ENCODE measurements around the gene SLC25A51. TPM values are rescaled to one million over a fixed set of nuclear protein-coding genes. Genes with fewer than 3 reads are reported as not detected.

SLC25A51 gene
- total RNA-seq, 1 donor, result 82.8 TPM

DNA sequence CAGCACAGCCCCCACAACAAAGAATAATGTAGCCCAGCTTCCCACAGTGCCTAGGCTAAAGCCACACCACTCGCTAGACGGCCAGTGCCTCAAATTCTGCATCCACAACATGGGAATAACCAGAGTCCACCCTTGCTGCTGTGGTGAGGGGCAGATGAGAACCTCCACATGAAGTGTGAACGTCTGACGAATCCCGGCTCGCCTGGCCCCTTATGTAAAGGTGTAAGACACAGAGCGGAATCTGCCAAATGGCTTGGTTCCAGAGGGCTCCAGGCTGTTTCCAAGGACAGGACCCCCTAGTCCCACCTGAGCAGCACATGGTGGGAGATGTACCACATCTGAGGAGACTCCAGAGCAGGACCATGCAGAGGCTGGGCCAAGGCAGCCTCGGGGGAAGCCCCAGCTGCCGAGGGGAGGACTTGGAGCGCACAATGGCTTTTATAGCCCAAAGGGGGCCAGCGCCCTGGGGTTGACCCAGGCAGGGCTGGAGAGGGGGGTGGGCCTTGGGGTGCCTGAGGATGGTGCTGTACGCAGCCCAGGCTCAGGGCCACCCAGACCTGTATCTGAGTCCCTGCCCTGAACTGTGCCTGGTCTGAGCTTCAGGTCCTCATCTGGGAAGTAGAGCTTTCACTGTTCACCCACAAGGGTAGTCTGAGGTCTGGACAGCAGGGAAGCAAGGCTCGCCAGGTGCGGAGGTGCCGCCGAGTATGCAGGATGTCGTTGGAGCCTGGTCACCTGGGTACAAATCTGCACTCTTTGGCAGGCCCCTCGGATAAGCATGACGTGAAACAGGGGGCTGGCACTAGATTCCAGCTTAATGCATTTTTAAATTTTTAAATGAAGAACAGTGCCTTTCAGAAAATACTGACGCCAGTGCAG lies 24.9 kb upstream of the SLC25A51 start:
- no peak for DNase-seq (ENCODE audit: low read depth)
- TF ChIP-seq, protein P1, sequence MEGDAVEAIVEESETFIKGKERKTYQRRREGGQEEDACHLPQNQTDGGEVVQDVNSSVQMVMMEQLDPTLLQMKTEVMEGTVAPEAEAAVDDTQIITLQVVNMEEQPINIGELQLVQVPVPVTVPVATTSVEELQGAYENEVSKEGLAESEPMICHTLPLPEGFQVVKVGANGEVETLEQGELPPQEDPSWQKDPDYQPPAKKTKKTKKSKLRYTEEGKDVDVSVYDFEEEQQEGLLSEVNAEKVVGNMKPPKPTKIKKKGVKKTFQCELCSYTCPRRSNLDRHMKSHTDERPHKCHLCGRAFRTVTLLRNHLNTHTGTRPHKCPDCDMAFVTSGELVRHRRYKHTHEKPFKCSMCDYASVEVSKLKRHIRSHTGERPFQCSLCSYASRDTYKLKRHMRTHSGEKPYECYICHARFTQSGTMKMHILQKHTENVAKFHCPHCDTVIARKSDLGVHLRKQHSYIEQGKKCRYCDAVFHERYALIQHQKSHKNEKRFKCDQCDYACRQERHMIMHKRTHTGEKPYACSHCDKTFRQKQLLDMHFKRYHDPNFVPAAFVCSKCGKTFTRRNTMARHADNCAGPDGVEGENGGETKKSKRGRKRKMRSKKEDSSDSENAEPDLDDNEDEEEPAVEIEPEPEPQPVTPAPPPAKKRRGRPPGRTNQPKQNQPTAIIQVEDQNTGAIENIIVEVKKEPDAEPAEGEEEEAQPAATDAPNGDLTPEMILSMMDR (IDR thresholded peaks at IDR 0.05; ENCODE audit: insufficient read depth, low read length), result no peak
- no peak overlapping the region for H3K4me3 ChIP-seq (ENCODE audit: low read depth, low read length)

DNA sequence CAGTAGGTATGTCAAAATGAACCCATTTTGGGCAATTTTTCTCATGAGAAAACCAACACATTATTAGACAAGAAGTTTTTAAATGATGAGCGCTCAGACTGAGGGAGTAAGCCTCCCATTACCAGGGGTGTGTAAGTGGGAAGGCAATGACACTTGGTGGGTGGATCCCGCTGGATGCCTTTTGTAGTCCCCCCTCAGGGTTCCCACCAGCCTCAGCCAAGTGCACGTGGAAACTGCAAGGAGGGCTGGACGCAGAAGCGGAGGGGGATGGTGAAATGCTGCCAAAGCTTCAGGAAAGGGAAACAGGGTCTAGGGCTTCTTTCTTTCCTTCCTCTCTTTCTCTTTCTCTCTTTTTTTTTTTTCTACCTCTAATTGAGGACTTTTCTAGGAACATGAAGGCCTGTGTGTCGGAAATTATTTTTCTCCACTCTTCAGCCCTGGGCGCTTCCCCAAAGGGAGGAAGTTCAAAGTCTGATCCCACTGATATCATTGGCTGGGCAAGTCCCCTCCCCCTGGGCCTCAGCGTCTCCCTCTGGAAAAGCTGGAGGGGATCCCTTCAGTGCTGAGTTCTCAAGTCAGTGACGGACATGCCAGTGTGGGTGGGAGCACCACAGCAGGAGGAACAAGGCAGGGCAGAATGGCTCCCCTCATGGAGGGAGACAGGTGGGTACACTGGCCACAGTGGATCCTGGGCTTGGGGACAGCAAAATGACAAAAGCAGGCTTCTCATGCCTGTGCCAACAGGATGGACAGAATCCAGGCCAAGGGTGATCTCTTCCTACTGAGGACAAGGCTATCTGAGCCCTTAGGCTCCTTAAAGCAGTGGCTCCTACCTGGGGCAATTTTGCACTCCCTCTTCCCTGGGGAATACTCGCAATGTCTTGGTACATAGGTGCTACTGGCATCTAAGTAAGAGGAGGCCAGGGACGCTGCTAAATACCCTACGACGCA lies 23.9 kb upstream of the SLC25A51 start:
- no peak for DNase-seq (ENCODE audit: low read depth)
- TF ChIP-seq, protein P1 (IDR thresholded peaks at IDR 0.05; ENCODE audit: insufficient read depth, low read length), result no peak
- no peak overlapping the region for H3K4me3 ChIP-seq (ENCODE audit: low read depth, low read length)

DNA sequence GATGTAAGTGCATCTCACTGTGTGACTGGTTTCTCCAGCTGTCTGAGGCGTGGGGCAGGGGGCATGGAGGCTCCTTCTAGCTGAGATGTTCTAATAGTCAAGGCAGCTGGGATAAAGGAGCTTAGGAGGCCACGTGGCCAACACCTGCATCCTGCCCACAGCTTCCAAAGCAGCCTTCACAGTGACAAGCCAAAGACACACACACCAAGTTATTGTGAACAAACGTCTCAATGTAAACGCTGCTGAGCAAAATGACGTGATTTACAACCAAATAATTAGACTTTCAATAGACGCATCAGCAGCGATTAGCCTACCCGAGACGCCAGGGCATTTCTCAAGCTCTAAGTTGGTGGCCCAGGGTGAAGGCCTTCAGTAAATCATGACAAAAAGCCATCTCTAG lies 23.2 kb upstream of the SLC25A51 start:
- DNase-seq (ENCODE audit: low read depth), result no peak
- TF ChIP-seq, protein P1 (IDR thresholded peaks at IDR 0.05; ENCODE audit: insufficient read depth, low read length), result no peak
- H3K4me3 ChIP-seq (ENCODE audit: low read depth, low read length), result no peak overlapping the region

DNA sequence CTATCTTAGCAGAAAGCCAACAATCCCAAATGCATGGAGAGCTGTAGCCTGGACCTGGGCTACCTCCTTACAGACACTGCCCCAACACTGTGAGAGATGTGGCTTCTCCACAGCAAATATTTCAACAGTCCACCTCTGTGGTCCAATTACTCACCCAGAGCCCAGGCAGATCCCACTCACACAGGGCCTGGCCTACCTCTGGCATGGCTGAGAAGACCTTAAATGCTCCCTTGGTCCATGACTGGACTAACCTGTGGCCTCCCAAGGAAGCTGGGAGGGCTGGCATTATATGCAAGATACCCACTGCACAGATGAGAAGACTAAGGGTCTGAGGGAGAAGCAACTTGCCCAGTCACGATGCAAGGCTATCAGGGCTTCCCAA lies 22.8 kb upstream of the SLC25A51 start:
- H3K4me3 ChIP-seq (ENCODE audit: low read depth, low read length), result no peak overlapping the region
- TF ChIP-seq, protein P1 (IDR thresholded peaks at IDR 0.05; ENCODE audit: insufficient read depth, low read length), result no peak
- no peak for DNase-seq (ENCODE audit: low read depth)

DNA sequence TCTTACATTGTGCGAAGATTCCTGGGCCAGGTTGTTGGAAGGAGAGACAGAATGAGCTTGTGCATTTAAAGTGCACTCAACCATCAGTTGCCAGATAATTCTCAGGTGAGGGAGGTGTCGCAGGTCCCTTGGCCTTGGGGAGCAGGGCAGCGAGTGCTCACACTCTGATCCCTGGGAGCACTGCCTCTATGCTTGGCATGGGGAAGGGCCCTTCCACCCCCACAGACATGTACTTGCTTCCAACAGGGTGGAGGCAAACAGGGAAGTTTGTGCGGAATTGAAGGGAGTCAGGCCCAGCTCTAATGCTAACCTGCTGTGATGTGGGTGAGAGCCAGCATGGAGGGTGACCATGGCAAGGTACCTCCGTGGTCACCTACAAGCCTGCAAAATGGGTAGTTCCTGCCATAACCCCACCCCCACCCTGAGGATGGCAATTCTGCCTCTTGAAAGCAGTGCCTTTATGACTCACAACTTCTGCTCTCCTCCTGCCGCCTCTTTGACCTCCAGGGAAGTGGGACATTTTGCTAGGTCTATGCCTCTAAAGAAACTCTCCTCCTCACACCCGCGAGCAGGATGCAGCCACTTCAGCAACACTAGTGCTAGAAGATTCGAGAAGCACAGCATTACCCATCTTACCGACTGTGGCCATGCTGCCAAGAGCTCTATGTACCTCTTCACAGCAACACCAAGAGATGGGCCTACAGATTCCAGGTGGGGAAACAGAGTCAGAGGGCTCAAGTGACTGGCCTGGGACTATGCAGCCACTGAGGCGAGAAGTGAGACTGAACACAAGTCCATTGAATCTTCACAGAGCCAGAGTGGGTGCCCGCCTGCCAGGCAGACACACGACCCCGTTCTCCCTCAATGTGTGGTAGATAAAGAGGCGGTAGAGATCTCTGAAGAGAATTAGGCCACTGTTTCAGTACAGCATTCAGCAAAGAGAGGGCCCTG lies 22.1 kb upstream of the SLC25A51 start:
- TF ChIP-seq, protein P1 (IDR thresholded peaks at IDR 0.05; ENCODE audit: insufficient read depth, low read length), result no peak
- DNase-seq (ENCODE audit: low read depth), result no peak
- H3K4me3 ChIP-seq (ENCODE audit: low read depth, low read length), result no peak overlapping the region

DNA sequence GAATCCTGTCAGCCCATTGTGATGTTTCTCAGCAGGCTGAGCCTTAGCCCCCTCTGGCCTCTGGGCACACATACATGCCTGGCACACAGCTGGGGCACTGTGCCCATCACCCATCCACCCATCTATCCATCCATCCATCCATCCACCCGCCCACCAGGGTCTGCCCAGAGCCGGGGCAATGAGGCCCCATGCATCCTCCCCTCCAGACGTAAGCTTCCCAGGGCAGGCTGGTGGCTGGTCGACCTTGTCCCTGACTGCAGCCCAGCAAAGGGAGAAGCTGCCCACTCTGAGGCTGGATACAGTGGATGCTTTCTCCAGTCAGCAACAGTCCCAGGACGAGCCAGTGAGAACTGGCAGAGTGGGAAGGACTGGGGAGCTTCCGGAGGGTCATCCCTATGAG lies 21.1 kb upstream of the SLC25A51 start:
- no peak for DNase-seq (ENCODE audit: low read depth)
- TF ChIP-seq, protein P1 (IDR thresholded peaks at IDR 0.05; ENCODE audit: insufficient read depth, low read length), result no peak
- no peak overlapping the region for H3K4me3 ChIP-seq (ENCODE audit: low read depth, low read length)
